ENCODE measurements around the gene CCDC71L. TPM values are rescaled to one million over a fixed set of nuclear protein-coding genes. Genes with fewer than 3 reads are reported as not detected.

CCDC71L gene
- polyA plus RNA-seq, 2 donors: 2.9 to 4.9 TPM

- H3K36me3 ChIP-seq (ENCODE audit: control insufficient read depth in 2 of 2, insufficient read depth in 2 of 2, low read length in 1 of 2): no peaks in the 10 kb centered on the region
- no peak overlapping the region for H3K27ac ChIP-seq (ENCODE audit: low read depth in 2 of 2, low read length in 1 of 2)
- no peaks in the 10 kb centered on the region for H3K4me1 ChIP-seq (ENCODE audit: control insufficient read depth in 2 of 2, insufficient read depth in 2 of 2, low read length in 1 of 2)
- H3K4me3 ChIP-seq (ENCODE audit: low read depth in 1 of 2, low read length in 2 of 2): no peak overlapping the region
- WGBS, 2 donors: 50 to 70% methylated on average over 1 of the region's 1 CpG
- H3K27me3 ChIP-seq (ENCODE audit: control insufficient read depth in 1 of 2, insufficient read depth in 2 of 2, low read length in 2 of 2): peaks cover 0 to 3% of the 10 kb centered on the region in 2 donors
- H3K9me3 ChIP-seq (ENCODE audit: control insufficient read depth in 2 of 2, insufficient read depth in 1 of 2, low read depth in 1 of 2, low read length in 1 of 2): no peaks in the 10 kb centered on the region
These were observed 14.7 kb downstream of the CCDC71L start for GRCh38 chr7:106646256-106646655.

- H3K4me1 ChIP-seq (ENCODE audit: control insufficient read depth in 2 of 2, insufficient read depth in 2 of 2, low read length in 1 of 2): no peaks in the 10 kb centered on the region
- H3K4me3 ChIP-seq (ENCODE audit: low read depth in 1 of 2, low read length in 2 of 2): no peak overlapping the region
- 38 to 77% methylated on average over 1 of the region's 1 CpG for WGBS, 2 donors
- no peaks in the 10 kb centered on the region for H3K9me3 ChIP-seq (ENCODE audit: control insufficient read depth in 2 of 2, insufficient read depth in 1 of 2, low read depth in 1 of 2, low read length in 1 of 2)
- H3K36me3 ChIP-seq (ENCODE audit: control insufficient read depth in 2 of 2, insufficient read depth in 2 of 2, low read length in 1 of 2): no peaks in the 10 kb centered on the region
- no peak overlapping the region for H3K27ac ChIP-seq (ENCODE audit: low read depth in 2 of 2, low read length in 1 of 2)
- no peaks in the 10 kb centered on the region for H3K27me3 ChIP-seq (ENCODE audit: control insufficient read depth in 1 of 2, insufficient read depth in 2 of 2, low read length in 2 of 2)
These were observed 16.0 kb downstream of the CCDC71L start for GRCh38 chr7:106644999-106645398.

DNA sequence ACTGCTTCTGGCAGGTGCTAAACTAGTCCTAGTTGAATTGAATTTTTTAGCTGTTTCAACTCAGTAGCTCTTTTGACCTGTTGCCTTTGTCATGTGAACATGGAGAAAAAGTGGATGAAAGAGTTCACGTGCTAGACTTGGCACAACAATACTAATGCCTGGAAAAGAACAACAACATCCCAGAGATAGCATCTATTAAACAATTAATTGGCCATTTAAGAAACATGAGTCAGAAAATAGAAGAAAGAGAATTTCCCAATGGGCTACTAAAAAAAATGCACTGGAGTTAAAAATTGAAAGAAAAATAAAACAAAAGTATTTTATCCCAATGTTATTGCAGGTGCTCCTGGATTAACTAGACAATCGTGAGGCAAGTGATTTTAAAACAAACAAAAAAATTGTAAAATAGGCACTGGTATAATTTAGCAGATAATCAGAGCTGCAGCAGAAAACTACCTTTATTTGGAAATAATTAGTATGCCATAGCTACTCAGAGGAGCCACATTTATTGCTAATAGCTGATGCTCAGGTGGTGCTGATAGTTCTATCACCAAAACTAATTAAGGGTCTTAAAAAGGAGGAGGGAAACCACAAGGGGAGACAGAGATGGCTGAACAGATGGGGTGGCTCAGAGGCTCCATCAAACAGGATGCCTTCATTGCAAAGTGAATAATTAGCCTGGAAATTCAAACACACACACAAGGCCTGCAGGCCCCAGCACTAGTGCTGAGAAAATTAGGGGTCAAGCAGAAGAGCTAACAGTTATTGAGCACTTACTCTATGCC, 17.6 kb downstream of the CCDC71L start:
- H3K9me3 ChIP-seq (ENCODE audit: control insufficient read depth in 2 of 2, insufficient read depth in 1 of 2, low read depth in 1 of 2, low read length in 1 of 2): no peaks in the 10 kb centered on the region
- no peaks in the 10 kb centered on the region for H3K36me3 ChIP-seq (ENCODE audit: control insufficient read depth in 2 of 2, insufficient read depth in 2 of 2, low read length in 1 of 2)
- no peaks in the 10 kb centered on the region for H3K27me3 ChIP-seq (ENCODE audit: control insufficient read depth in 1 of 2, insufficient read depth in 2 of 2, low read length in 2 of 2)
- H3K4me1 ChIP-seq (ENCODE audit: control insufficient read depth in 2 of 2, insufficient read depth in 2 of 2, low read length in 1 of 2): no peaks in the 10 kb centered on the region
- H3K4me3 ChIP-seq (ENCODE audit: low read depth in 1 of 2, low read length in 2 of 2): no peak overlapping the region
- 40 to 60% methylated on average over 2 of the region's 2 CpGs for WGBS, 2 donors
- no peak overlapping the region for H3K27ac ChIP-seq (ENCODE audit: low read depth in 2 of 2, low read length in 1 of 2)

GRCh38 chr7:106641416-106641815, 19.5 kb downstream of the CCDC71L start:
- Histone ChIP-seq H3K4me3 (ENCODE audit: low read depth in 1 of 2, low read length in 2 of 2) (no peak overlapping the region), H3K4me1 (ENCODE audit: control insufficient read depth in 2 of 2, insufficient read depth in 2 of 2, low read length in 1 of 2) (no peaks in the 10 kb centered on the region), H3K36me3 (ENCODE audit: control insufficient read depth in 2 of 2, insufficient read depth in 2 of 2, low read length in 1 of 2) (no peaks in the 10 kb centered on the region), H3K27me3 (ENCODE audit: control insufficient read depth in 1 of 2, insufficient read depth in 2 of 2, low read length in 2 of 2) (no peaks in the 10 kb centered on the region), H3K27ac (ENCODE audit: low read depth in 2 of 2, low read length in 1 of 2) (no peak overlapping the region), H3K9me3 (ENCODE audit: control insufficient read depth in 2 of 2, insufficient read depth in 1 of 2, low read depth in 1 of 2, low read length in 1 of 2) (no peaks in the 10 kb centered on the region)
- 90 to 93% methylated on average over 3 of the region's 3 CpGs for WGBS, 2 donors

DNA sequence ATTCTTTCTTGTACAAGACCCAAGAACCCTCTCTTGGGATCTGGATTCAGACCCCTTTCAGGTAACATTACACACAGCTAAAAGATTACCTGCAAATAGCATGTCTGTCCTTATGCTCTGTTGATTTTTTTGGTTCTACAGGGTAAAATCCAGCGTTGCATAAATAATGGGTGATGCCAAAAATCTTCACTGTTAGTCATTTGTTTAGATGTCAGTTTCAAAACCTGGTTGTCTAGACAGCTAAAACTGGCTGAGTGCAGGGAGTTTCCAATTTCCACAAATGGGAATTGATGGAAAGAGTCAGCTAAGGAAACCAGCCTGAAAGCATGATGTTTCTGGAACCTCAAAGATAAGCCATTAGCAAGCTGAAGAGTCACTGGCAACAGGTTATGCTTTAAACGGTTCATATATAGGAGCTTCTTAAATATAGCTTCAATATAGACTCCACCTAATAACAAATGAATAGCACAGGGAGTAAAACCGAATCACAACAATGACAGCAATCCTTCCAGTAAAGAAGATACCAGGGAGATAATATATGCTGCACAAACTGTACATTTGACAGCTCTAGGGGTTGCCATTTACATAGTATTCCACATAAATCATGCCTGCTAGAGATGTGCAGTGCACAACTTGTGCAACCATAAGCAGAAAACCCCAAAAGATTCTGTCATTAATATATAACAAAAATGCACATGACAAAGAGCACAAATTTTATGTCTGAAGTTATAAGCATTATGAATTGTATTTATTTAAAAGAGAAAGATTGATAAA, 20.4 kb downstream of the CCDC71L start:
- 40 to 55% methylated on average over 3 of the region's 3 CpGs for WGBS, 2 donors
- no peak overlapping the region for H3K27ac ChIP-seq (ENCODE audit: low read depth in 2 of 2, low read length in 1 of 2)
- no peak overlapping the region for H3K4me3 ChIP-seq (ENCODE audit: low read depth in 1 of 2, low read length in 2 of 2)
- H3K27me3 ChIP-seq (ENCODE audit: control insufficient read depth in 1 of 2, insufficient read depth in 2 of 2, low read length in 2 of 2): no peaks in the 10 kb centered on the region
- H3K9me3 ChIP-seq (ENCODE audit: control insufficient read depth in 2 of 2, insufficient read depth in 1 of 2, low read depth in 1 of 2, low read length in 1 of 2): no peaks in the 10 kb centered on the region
- no peaks in the 10 kb centered on the region for H3K36me3 ChIP-seq (ENCODE audit: control insufficient read depth in 2 of 2, insufficient read depth in 2 of 2, low read length in 1 of 2)
- no peaks in the 10 kb centered on the region for H3K4me1 ChIP-seq (ENCODE audit: control insufficient read depth in 2 of 2, insufficient read depth in 2 of 2, low read length in 1 of 2)

- H3K27ac ChIP-seq (ENCODE audit: low read depth in 2 of 2, low read length in 1 of 2): no peak overlapping the region
- WGBS, 2 donors: 75 to 87% methylated on average over 7 of the region's 7 CpGs
- no peaks in the 10 kb centered on the region for H3K36me3 ChIP-seq (ENCODE audit: control insufficient read depth in 2 of 2, insufficient read depth in 2 of 2, low read length in 1 of 2)
- no peaks in the 10 kb centered on the region for H3K27me3 ChIP-seq (ENCODE audit: control insufficient read depth in 1 of 2, insufficient read depth in 2 of 2, low read length in 2 of 2)
- no peaks in the 10 kb centered on the region for H3K9me3 ChIP-seq (ENCODE audit: control insufficient read depth in 2 of 2, insufficient read depth in 1 of 2, low read depth in 1 of 2, low read length in 1 of 2)
- H3K4me3 ChIP-seq (ENCODE audit: low read depth in 1 of 2, low read length in 2 of 2): no peak overlapping the region
- no peaks in the 10 kb centered on the region for H3K4me1 ChIP-seq (ENCODE audit: control insufficient read depth in 2 of 2, insufficient read depth in 2 of 2, low read length in 1 of 2)
These were observed 21.3 kb downstream of the CCDC71L start for GRCh38 chr7:106639476-106640334.

DNA sequence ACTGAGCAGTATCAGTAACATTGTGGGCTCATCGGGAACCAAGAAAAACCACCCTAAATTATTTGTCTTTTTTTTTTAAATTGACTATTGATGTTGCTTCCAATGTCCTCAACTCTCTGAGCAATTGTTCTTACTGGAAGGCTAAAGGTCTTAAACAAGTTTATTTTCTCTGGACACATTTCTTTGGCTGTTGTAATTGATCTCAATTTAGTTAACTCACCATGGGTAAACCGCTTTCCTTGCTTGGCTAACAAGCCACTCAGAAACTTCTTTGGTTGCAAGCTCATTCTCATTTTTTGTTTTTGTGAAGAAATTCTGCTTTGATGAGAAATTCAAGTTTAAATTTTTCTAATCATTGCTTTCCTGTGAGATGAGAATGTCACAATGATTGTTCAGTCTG, 25.5 kb downstream of the CCDC71L start:
- Histone ChIP-seq H3K27ac (ENCODE audit: low read depth in 2 of 2, low read length in 1 of 2) (no peak overlapping the region), H3K9me3 (ENCODE audit: control insufficient read depth in 2 of 2, insufficient read depth in 1 of 2, low read depth in 1 of 2, low read length in 1 of 2) (no peaks in the 10 kb centered on the region), H3K36me3 (ENCODE audit: control insufficient read depth in 2 of 2, insufficient read depth in 2 of 2, low read length in 1 of 2) (no peaks in the 10 kb centered on the region), H3K27me3 (ENCODE audit: control insufficient read depth in 1 of 2, insufficient read depth in 2 of 2, low read length in 2 of 2) (no peaks in the 10 kb centered on the region), H3K4me3 (ENCODE audit: low read depth in 1 of 2, low read length in 2 of 2) (no peak overlapping the region), H3K4me1 (ENCODE audit: control insufficient read depth in 2 of 2, insufficient read depth in 2 of 2, low read length in 1 of 2) (no peaks in the 10 kb centered on the region)
- 75 to 78% methylated on average over 2 of the region's 2 CpGs for WGBS, 2 donors

- Histone ChIP-seq H3K27me3 (ENCODE audit: control insufficient read depth in 1 of 2, insufficient read depth in 2 of 2, low read length in 2 of 2) (no peaks in the 10 kb centered on the region), H3K4me3 (ENCODE audit: low read depth in 1 of 2, low read length in 2 of 2) (no peak overlapping the region), H3K27ac (ENCODE audit: low read depth in 2 of 2, low read length in 1 of 2) (no peak overlapping the region), H3K4me1 (ENCODE audit: control insufficient read depth in 2 of 2, insufficient read depth in 2 of 2, low read length in 1 of 2) (no peaks in the 10 kb centered on the region), H3K36me3 (ENCODE audit: control insufficient read depth in 2 of 2, insufficient read depth in 2 of 2, low read length in 1 of 2) (no peaks in the 10 kb centered on the region), H3K9me3 (ENCODE audit: control insufficient read depth in 2 of 2, insufficient read depth in 1 of 2, low read depth in 1 of 2, low read length in 1 of 2) (no peaks in the 10 kb centered on the region)
- WGBS, 2 donors: 97 to 98% methylated on average over 2 of the region's 2 CpGs
These were observed 26.0 kb downstream of the CCDC71L start for GRCh38 chr7:106634958-106635357.

GRCh38 chr7:106630648-106631047, 30.3 kb downstream of the CCDC71L start:
- no peaks in the 10 kb centered on the region for H3K36me3 ChIP-seq (ENCODE audit: control insufficient read depth in 2 of 2, insufficient read depth in 2 of 2, low read length in 1 of 2)

More at GRCh38 chr7:106630648-106631047, 30.3 kb downstream of the CCDC71L start:
- peaks cover 0 to 2% of the 10 kb centered on the region in 2 donors for H3K9me3 ChIP-seq (ENCODE audit: control insufficient read depth in 2 of 2, insufficient read depth in 1 of 2, low read depth in 1 of 2, low read length in 1 of 2)
- H3K4me1 ChIP-seq (ENCODE audit: control insufficient read depth in 2 of 2, insufficient read depth in 2 of 2, low read length in 1 of 2): peaks cover 0 to 4% of the 10 kb centered on the region in 2 donors
- H3K4me3 ChIP-seq (ENCODE audit: low read depth in 1 of 2, low read length in 2 of 2): no peak overlapping the region
- H3K27me3 ChIP-seq (ENCODE audit: control insufficient read depth in 1 of 2, insufficient read depth in 2 of 2, low read length in 2 of 2): no peaks in the 10 kb centered on the region
- no peak overlapping the region for H3K27ac ChIP-seq (ENCODE audit: low read depth in 2 of 2, low read length in 1 of 2)
